ENCODE data around the gene SH3TC1.

SH3TC1 gene

GRCh38 chr4:8250637-8251036 lies 51.5 kb downstream of the SH3TC1 start:
- DNase-seq (ENCODE audit: insufficient read length, low spot score) (no peak), FAIRE-seq (no peak)
- TF ChIP-seq CTCF (IDR thresholded peaks at IDR 0.05; ENCODE audit: insufficient read depth, missing control alignments): no peak

- DNase-seq (ENCODE audit: insufficient read length, low spot score) (no peak), FAIRE-seq (no peak)
- TF ChIP-seq CTCF (IDR thresholded peaks at IDR 0.05; ENCODE audit: insufficient read depth, missing control alignments): no peak
Measured at GRCh38 chr4:8251110-8251883, 52.2 kb downstream of the SH3TC1 start.

- FAIRE-seq (no peak), DNase-seq (ENCODE audit: insufficient read length, low spot score) (no peak)
- no peak for TF ChIP-seq CTCF (IDR thresholded peaks at IDR 0.05; ENCODE audit: insufficient read depth, missing control alignments)
Measured at GRCh38 chr4:8252301-8253173, 53.4 kb downstream of the SH3TC1 start.

- DNase-seq (ENCODE audit: insufficient read length, low spot score) (no peak), FAIRE-seq (no peak)
- no peak for TF ChIP-seq CTCF (IDR thresholded peaks at IDR 0.05; ENCODE audit: insufficient read depth, missing control alignments)
Measured at GRCh38 chr4:8254076-8254475, 55.0 kb downstream of the SH3TC1 start.

- TF ChIP-seq CTCF (IDR thresholded peaks at IDR 0.05; ENCODE audit: insufficient read depth, missing control alignments): no peak
- no peak for DNase-seq (ENCODE audit: insufficient read length, low spot score)
- FAIRE-seq: no peak
Measured at GRCh38 chr4:8255698-8256441, 56.8 kb downstream of the SH3TC1 start.

- FAIRE-seq: no peak
- no peak for TF ChIP-seq CTCF (IDR thresholded peaks at IDR 0.05; ENCODE audit: insufficient read depth, missing control alignments)
Measured at GRCh38 chr4:8257854-8258253, 58.8 kb downstream of the SH3TC1 start.

More at GRCh38 chr4:8257854-8258253, 58.8 kb downstream of the SH3TC1 start:
- DNase-seq (ENCODE audit: insufficient read length, low spot score): no peak
